Ovary (tissue), 9 donors: ENCODE results near the gene AFAP1L2. TPM values are rescaled to one million over a fixed set of nuclear protein-coding genes. Genes with fewer than 3 reads are reported as not detected.

Experiments
- DNase-seq, 5 donors: peaks; one replicate each; pipeline ENCODE4 v3.0.0-alpha.2; 2019 to 2020
- H3K27ac ChIP-seq, 2 donors: fragments of 200-600 bp; one replicate each; pipeline versions ENCODE4 v1.5.1 to v1.8.0; 2019 to 2022
- H3K27me3 ChIP-seq: fragments of 200-600 bp; one replicate; pipeline ENCODE4 v1.8.0; 2022
- H3K36me3 ChIP-seq: fragments of 200-600 bp; sonication (generic); one replicate; pipeline ENCODE4 v1.5.1; 2019
- H3K4me1 ChIP-seq: one replicate; pipeline ENCODE4 v1.8.1; 2013; ENCODE audit warnings: mild to moderate bottlenecking, moderate library complexity; ENCODE audit not compliant: insufficient read depth
- H3K4me3 ChIP-seq: fragments of 200-600 bp; sonication (generic); one replicate; pipeline ENCODE4 v1.5.1; 2017
- H3K9me3 ChIP-seq, 2 donors: fragments of 200-600 bp in 1 of 2; sonication (generic) in 1 of 2; one replicate each; pipeline versions ENCODE4 v1.5.1 to v1.8.1; 2013 to 2019; ENCODE audit warnings: mild to moderate bottlenecking in 1 of 2, moderate library complexity in 1 of 2
- EP300 ChIP-seq: sonication (generic); formaldehyde crosslinking; IDR thresholded peaks from one replicate; pipeline ENCODE4 v1.6.1; 2017; ENCODE audit warnings: antibody characterized with exemption
- POLR2A ChIP-seq: fragments of 450-650 bp; IDR thresholded peaks from one replicate; pipeline ENCODE4 v1.6.1; 2017; ENCODE audit warnings: antibody characterized with exemption, mild to moderate bottlenecking, moderate library complexity
- WGBS, 3 donors: extraction: QIAGEN DNeasy Blood & Tissue Kit in 1 of 3; methylation state at CpG; one replicate each; pipeline versions ENCODE4 v1.1.5 to v1.1.7; 2013 to 2017; 5-methylcytosine and 5-hydroxymethylcytosine counted together
- intact Hi-C, 4 donors: fragments of 100-400 bp; cut with DNase I; formaldehyde crosslinking; loops; one replicate each; pipeline versions ENCODE4 v1.11.0 to v1.15.1; 2022 to 2023
- polyA plus RNA-seq, 2 donors: library from polyadenylated mRNA; stranded (reverse); fragments of 200-250 nt in 1 of 2; fragments of 350-450 nt in 1 of 2; fragmentation: Illumina TruSeq in 1 of 2; extraction: RNeasy Lipid Tissue Mini Kit (QIAGEN cat#74804) in 1 of 2; gene quantifications; one replicate each; pipeline ENCODE4 v1.2.3, GENCODE V29; 2013 to 2014
- total RNA-seq, 7 donors: library from RNA; depleted of rRNA in 2 of 7; stranded (reverse); fragments of >200 nt in 2 of 7; fragmentation: NEBNext Ultra II Directional in 3 of 7; extraction: Animal tissue kit (Norgen Biotek cat#: 25700) in 3 of 7; gene quantifications; one replicate each; pipeline versions ENCODE4 v1.1.0 to v1.2.4, GENCODE V29; 2016 to 2023
- TF ChIP-seq, protein P1 (sequence below), 3 donors: fragments of 450-650 bp in 2 of 3; fragments of 200-600 bp in 1 of 3; IDR thresholded peaks; one replicate each; pipeline versions ENCODE4 v1.5.1 to v1.8.0; 2016 to 2022; ENCODE audit warnings: antibody characterized with exemption in 3 of 3, mild to moderate bottlenecking in 1 of 3
- donor health status: DM: no; HTN: no; CAD: no; lungs with moderate emphysema.
- donor health status: DM: no; HTN: no; CAD: no.
- donor health status: Bipolar disorder and iron deficiency.
- donor health status: DM: yes; HTN: yes; CAD: no.
- donor health status: DM: no; HTN: no; CAD: no.
- donor health status: DM: yes; HTN: yes; CAD: no.

AFAP1L2 gene
- total and polyA plus RNA-seq, 9 donors: 9.8 to 53.7 (median 23.3) TPM

- Histone ChIP-seq H3K4me3 (no peak overlapping the region), H3K9me3 (no peaks in the 10 kb centered on the region), H3K36me3 (no peaks in the 10 kb centered on the region), H3K27me3 (no peaks in the 10 kb centered on the region), H3K4me1 (no peaks in the 10 kb centered on the region), H3K27ac (no peak overlapping the region)
- no peak for DNase-seq
- 77 to 88% (median 85%) methylated on average over 6 of the region's 6 CpGs for WGBS, 3 donors
- TF ChIP-seq, protein P1, sequence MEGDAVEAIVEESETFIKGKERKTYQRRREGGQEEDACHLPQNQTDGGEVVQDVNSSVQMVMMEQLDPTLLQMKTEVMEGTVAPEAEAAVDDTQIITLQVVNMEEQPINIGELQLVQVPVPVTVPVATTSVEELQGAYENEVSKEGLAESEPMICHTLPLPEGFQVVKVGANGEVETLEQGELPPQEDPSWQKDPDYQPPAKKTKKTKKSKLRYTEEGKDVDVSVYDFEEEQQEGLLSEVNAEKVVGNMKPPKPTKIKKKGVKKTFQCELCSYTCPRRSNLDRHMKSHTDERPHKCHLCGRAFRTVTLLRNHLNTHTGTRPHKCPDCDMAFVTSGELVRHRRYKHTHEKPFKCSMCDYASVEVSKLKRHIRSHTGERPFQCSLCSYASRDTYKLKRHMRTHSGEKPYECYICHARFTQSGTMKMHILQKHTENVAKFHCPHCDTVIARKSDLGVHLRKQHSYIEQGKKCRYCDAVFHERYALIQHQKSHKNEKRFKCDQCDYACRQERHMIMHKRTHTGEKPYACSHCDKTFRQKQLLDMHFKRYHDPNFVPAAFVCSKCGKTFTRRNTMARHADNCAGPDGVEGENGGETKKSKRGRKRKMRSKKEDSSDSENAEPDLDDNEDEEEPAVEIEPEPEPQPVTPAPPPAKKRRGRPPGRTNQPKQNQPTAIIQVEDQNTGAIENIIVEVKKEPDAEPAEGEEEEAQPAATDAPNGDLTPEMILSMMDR (IDR thresholded peaks at IDR 0.05): no peak
- TF ChIP-seq EP300: no peak
- TF ChIP-seq POLR2A: no peak
- intact Hi-C loops: no loop called here
Measured at GRCh38 chr10:114276671-114277070, 127.6 kb downstream of the AFAP1L2 start.

DNA sequence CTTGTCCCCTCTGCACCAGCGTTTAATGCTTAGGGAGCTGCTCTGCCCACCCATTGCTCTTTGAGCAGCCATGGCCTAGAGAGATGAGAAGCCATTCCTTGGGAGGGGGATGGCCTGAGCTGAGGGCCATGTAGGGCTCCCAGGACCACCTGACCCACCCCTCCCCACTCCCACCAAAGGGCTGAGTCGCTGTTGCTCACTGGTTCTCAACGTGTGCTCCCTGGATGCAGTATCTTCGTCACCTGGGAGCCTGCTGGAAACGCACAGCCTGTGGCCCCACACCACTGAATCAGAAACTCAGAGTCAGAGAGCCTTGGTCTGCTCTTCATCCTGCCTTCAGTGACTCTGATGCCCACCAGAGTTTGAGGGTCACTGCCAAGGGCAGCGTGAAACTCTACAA lies 128.2 kb downstream of the AFAP1L2 start:
- H3K4me3 ChIP-seq: no peak overlapping the region
- TF ChIP-seq, protein P1 (IDR thresholded peaks at IDR 0.05): no peak
- H3K36me3 ChIP-seq: no peaks in the 10 kb centered on the region
- 82 to 84% (median 83%) methylated on average over 6 of the region's 6 CpGs for WGBS, 3 donors
- no peak for DNase-seq
- no peaks in the 10 kb centered on the region for H3K9me3 ChIP-seq
- H3K27ac ChIP-seq: no peak overlapping the region
- intact Hi-C loops: no loop called here
- H3K27me3 ChIP-seq: no peaks in the 10 kb centered on the region
- no peaks in the 10 kb centered on the region for H3K4me1 ChIP-seq

DNA sequence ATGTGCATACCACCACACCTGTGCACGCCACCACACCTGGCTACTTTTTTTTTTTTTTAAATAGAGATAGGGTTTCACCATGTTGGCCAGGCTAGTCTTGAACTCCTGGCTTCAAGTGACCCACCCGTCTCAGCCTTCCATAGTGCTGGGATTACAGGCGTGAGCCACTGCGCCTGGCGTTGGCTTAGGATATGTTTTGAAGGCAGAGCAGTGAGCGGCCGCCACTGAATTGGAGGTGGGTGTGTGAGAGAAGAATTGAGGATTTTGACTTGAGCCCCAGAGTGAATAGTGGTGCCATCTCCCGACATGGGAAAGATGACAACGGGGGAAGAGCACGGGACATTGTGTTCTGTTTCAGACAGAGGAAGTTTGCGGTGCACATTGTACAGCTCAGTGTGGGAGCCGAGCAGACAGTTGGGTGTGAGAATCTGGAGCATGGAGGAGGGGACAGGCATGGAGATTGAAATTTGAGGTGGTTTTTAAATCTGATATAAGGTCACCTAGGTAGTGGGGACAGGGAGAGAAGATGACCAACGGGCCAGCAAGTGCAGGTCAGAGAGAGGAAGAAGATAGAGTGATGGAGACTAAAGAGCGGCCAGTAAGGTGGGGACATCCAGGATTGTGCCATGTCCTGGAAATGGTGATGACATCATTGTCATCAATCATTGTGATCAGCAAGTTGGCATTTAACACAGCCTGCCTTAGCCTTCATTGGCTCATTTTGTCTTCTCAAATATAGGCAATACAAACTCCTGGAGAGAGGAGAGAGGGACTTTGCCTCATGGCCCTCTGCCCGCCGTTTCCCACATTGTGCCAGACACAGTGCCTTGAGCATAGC lies 129.5 kb downstream of the AFAP1L2 start:
- Histone ChIP-seq H3K36me3 (no peaks in the 10 kb centered on the region), H3K27me3 (no peaks in the 10 kb centered on the region), H3K4me1 (no peaks in the 10 kb centered on the region), H3K27ac (no peak overlapping the region), H3K9me3 (no peaks in the 10 kb centered on the region), H3K4me3 (no peak overlapping the region)
- WGBS, 3 donors: 87 to 90% (median 90%) methylated on average over 16 of the region's 16 CpGs
- TF ChIP-seq, protein P1 (IDR thresholded peaks at IDR 0.05): no peak
- no peak for TF ChIP-seq POLR2A
- no peak for TF ChIP-seq EP300
- no peak for DNase-seq
- intact Hi-C loops: no loop called here

GRCh38 chr10:114273910-114274309 lies 130.4 kb downstream of the AFAP1L2 start:
- DNase-seq: no peak
- TF ChIP-seq EP300 (no peak), POLR2A (no peak)
- TF ChIP-seq, protein P1 (IDR thresholded peaks at IDR 0.05): no peak

More at GRCh38 chr10:114273910-114274309, 130.4 kb downstream of the AFAP1L2 start:
- WGBS, 3 donors: 78 to 89% (median 86%) methylated on average over 3 of the region's 3 CpGs
- intact Hi-C loops: no loop called here
- Histone ChIP-seq H3K9me3 (no peaks in the 10 kb centered on the region), H3K36me3 (no peaks in the 10 kb centered on the region), H3K4me1 (no peaks in the 10 kb centered on the region), H3K27ac (no peak overlapping the region), H3K27me3 (no peaks in the 10 kb centered on the region), H3K4me3 (no peak overlapping the region)
